ENCODE data around the gene C1orf198. TPM values are rescaled to one million over a fixed set of nuclear protein-coding genes. Genes with fewer than 3 reads are reported as not detected.

Gene C1orf198
- total and polyA plus RNA-seq, 2 experiments from 2014 or later = 76.2 to 123 TPM

GRCh38 chr1:230818367-230818766 is 50.0 kb downstream of the C1orf198 start:
- Histone ChIP-seq H3K4me3 (no peak overlapping the region), H3F3A (ENCODE audit: insufficient read depth) (peaks cover 7% of the 10 kb centered on the region; the same call in 1 of the 2 replicates), H3K27me3 (replicated peaks; ENCODE audit: insufficient read depth) (no peaks in the 10 kb centered on the region), H2AFZ (no peak overlapping the region), H3K9me2 (ENCODE audit: insufficient read depth) (no peaks in the 10 kb centered on the region), H3K79me2 (ENCODE audit: insufficient read depth) (no peaks in the 10 kb centered on the region), H3K27ac (no peak overlapping the region), H3K9me3 (ENCODE audit: low read depth) (no peaks in the 10 kb centered on the region), H3K9ac (no peak overlapping the region), H3K36me3 (ENCODE audit: low read depth) (no peaks in the 10 kb centered on the region), H3K4me2 (ENCODE audit: unreplicated experiment) (no peak overlapping the region), H3K4me1 (ENCODE audit: insufficient read depth) (peaks cover 5% of the 10 kb centered on the region; the same call in 1 of the 2 replicates), H4K20me1 (ENCODE audit: insufficient read depth) (no peaks in the 10 kb centered on the region)
- 11 to 28% methylated on average over 1 of the region's 1 CpG for WGBS, 2 experiments (ENCODE audit: low coverage in 1 of 2, low lambda C conversion rate in 2 of 2, missing lambda C conversion rate in 2 of 2)
- TF ChIP-seq EZH2 (IDR thresholded peaks at IDR 0.05; ENCODE audit: insufficient read depth, poor library complexity, severe bottlenecking) = no peak
- TF ChIP-seq EZH2phosphoT487 (IDR thresholded peaks at IDR 0.05; ENCODE audit: insufficient read depth, low read depth) = no peak
- in situ Hi-C loops (cut with MboI) = no loop called here
- no peak for DNase-seq

- no peaks in the 10 kb centered on the region for H3K27me3 ChIP-seq (replicated peaks; ENCODE audit: insufficient read depth)
- no peak overlapping the region for H2AFZ ChIP-seq
- no peaks in the 10 kb centered on the region for H3K9me2 ChIP-seq (ENCODE audit: insufficient read depth)
- H3K27ac ChIP-seq = no peak overlapping the region
- no peak overlapping the region for H3K4me3 ChIP-seq
- H3K9me3 ChIP-seq (ENCODE audit: low read depth) = peaks cover 9% of the 10 kb centered on the region
- no peaks in the 10 kb centered on the region for H3F3A ChIP-seq (ENCODE audit: insufficient read depth)
- in situ Hi-C loops (cut with MboI) = no loop called here
- H4K20me1 ChIP-seq (ENCODE audit: insufficient read depth) = no peaks in the 10 kb centered on the region
- no peaks in the 10 kb centered on the region for H3K79me2 ChIP-seq (ENCODE audit: insufficient read depth)
- no peaks in the 10 kb centered on the region for H3K36me3 ChIP-seq (ENCODE audit: low read depth)
- DNase-seq = no peak
- TF ChIP-seq EZH2phosphoT487 (IDR thresholded peaks at IDR 0.05; ENCODE audit: insufficient read depth, low read depth) (no peak), EZH2 (IDR thresholded peaks at IDR 0.05; ENCODE audit: insufficient read depth, poor library complexity, severe bottlenecking) (no peak)
- H3K4me1 ChIP-seq (ENCODE audit: insufficient read depth) = no peaks in the 10 kb centered on the region
- no peak overlapping the region for H3K9ac ChIP-seq
- H3K4me2 ChIP-seq (ENCODE audit: unreplicated experiment) = no peak overlapping the region
Observed at GRCh38 chr1:230816018-230816417, 52.3 kb downstream of the C1orf198 start.

- no peak overlapping the region for H2AFZ ChIP-seq
- H3K27ac ChIP-seq = no peak overlapping the region
- no peaks in the 10 kb centered on the region for H4K20me1 ChIP-seq (ENCODE audit: insufficient read depth)
- DNase-seq = no peak
- no peak for TF ChIP-seq EZH2 (IDR thresholded peaks at IDR 0.05; ENCODE audit: insufficient read depth, poor library complexity, severe bottlenecking)
- TF ChIP-seq EZH2phosphoT487 (IDR thresholded peaks at IDR 0.05; ENCODE audit: insufficient read depth, low read depth) = no peak
- H3K9me2 ChIP-seq (ENCODE audit: insufficient read depth) = no peaks in the 10 kb centered on the region
- H3K27me3 ChIP-seq (replicated peaks; ENCODE audit: insufficient read depth) = no peaks in the 10 kb centered on the region
- no peaks in the 10 kb centered on the region for H3K36me3 ChIP-seq (ENCODE audit: low read depth)
- no peak overlapping the region for H3K9ac ChIP-seq
- WGBS, 2 experiments (ENCODE audit: low coverage in 1 of 2, low lambda C conversion rate in 2 of 2, missing lambda C conversion rate in 2 of 2) = 45 to 54% methylated on average over 3 of the region's 3 CpGs
- H3F3A ChIP-seq (ENCODE audit: insufficient read depth) = no peaks in the 10 kb centered on the region
- no peaks in the 10 kb centered on the region for H3K79me2 ChIP-seq (ENCODE audit: insufficient read depth)
- in situ Hi-C loops (cut with MboI) = no loop called here
- H3K4me2 ChIP-seq (ENCODE audit: unreplicated experiment) = no peak overlapping the region
- peaks cover 9% of the 10 kb centered on the region for H3K9me3 ChIP-seq (ENCODE audit: low read depth)
- no peak overlapping the region for H3K4me3 ChIP-seq
- no peaks in the 10 kb centered on the region for H3K4me1 ChIP-seq (ENCODE audit: insufficient read depth)
Observed at GRCh38 chr1:230814949-230815692, 53.2 kb downstream of the C1orf198 start.

GRCh38 chr1:230812568-230812967 is 55.8 kb downstream of the C1orf198 start:
- Histone ChIP-seq H2AFZ (no peak overlapping the region), H3K9me2 (ENCODE audit: insufficient read depth) (no peaks in the 10 kb centered on the region), H3K36me3 (ENCODE audit: low read depth) (no peaks in the 10 kb centered on the region), H3K4me1 (ENCODE audit: insufficient read depth) (no peaks in the 10 kb centered on the region), H3K9ac (no peak overlapping the region), H3K27me3 (replicated peaks; ENCODE audit: insufficient read depth) (no peaks in the 10 kb centered on the region), H3K79me2 (ENCODE audit: insufficient read depth) (no peaks in the 10 kb centered on the region), H3K4me2 (ENCODE audit: unreplicated experiment) (no peak overlapping the region), H4K20me1 (ENCODE audit: insufficient read depth) (no peaks in the 10 kb centered on the region), H3K4me3 (no peak overlapping the region), H3K27ac (no peak overlapping the region), H3F3A (ENCODE audit: insufficient read depth) (no peaks in the 10 kb centered on the region), H3K9me3 (ENCODE audit: low read depth) (peaks cover 9% of the 10 kb centered on the region)
- no peak for TF ChIP-seq EZH2 (IDR thresholded peaks at IDR 0.05; ENCODE audit: insufficient read depth, poor library complexity, severe bottlenecking)
- TF ChIP-seq EZH2phosphoT487 (IDR thresholded peaks at IDR 0.05; ENCODE audit: insufficient read depth, low read depth) = no peak
- 74 to 80% methylated on average over 2 of the region's 2 CpGs for WGBS, 2 experiments (ENCODE audit: low coverage in 1 of 2, low lambda C conversion rate in 2 of 2, missing lambda C conversion rate in 2 of 2)
- no peak for DNase-seq
- in situ Hi-C loops (cut with MboI) = no loop called here

Data from GM23248 (cell line).